OCI-LY7 (cell line): Measurements from ENCODE around the gene SLCO2B1. TPM values are rescaled to one million over a fixed set of nuclear protein-coding genes. Genes with fewer than 3 reads are reported as not detected.

Experiments used
- BruUV-seq: library from RNA; stranded (reverse); fragments of 400-500 nt; replicated peaks from 2 replicates; lab custom pipeline; 2021; lab: Mats Ljungman, UMichigan
- CTCF ChIA-PET: fragments of 300-600 bp; sonication (Branson Sonifier 250); formaldehyde crosslinking; loops from one replicate; lab custom pipeline; 2022; ENCODE audit warnings: antibody characterized with exemption; ENCODE audit not compliant: unreplicated experiment; lab: Charles Lee
- POLR2A ChIA-PET: fragments of 300-600 bp; sonication (Branson Sonifier 250); formaldehyde crosslinking; loops from one replicate; lab custom pipeline; 2022; ENCODE audit warnings: antibody characterized with exemption; lab: Charles Lee
- DNase-seq: peaks from one replicate; pipeline ENCODE4 v3.0.0-alpha.2; 2015; ENCODE audit warnings: low spot score
- H2AFZ ChIP-seq: fragments of 200-600 bp; sonication (generic), shearing (Covaris generic); 2 replicates; pipeline ENCODE4 v1.6.1; 2014; ENCODE audit warnings: mild to moderate bottlenecking, antibody characterized with exemption, low read length, moderate library complexity
- H3K27ac ChIP-seq: fragments of 200-600 bp; sonication (generic); 2 replicates; pipeline ENCODE4 v1.5.1; 2014; ENCODE audit warnings: mixed run types, low read depth, mild to moderate bottlenecking, moderate library complexity, low read length, inconsistent platforms; ENCODE audit not compliant: poor library complexity, severe bottlenecking
- H3K36me3 ChIP-seq: fragments of 200-600 bp; sonication (generic); 2 replicates; pipeline ENCODE4 v1.6.1; 2014; ENCODE audit warnings: mild to moderate bottlenecking, antibody characterized with exemption, low read length, moderate library complexity, mixed read lengths; ENCODE audit not compliant: insufficient read depth
- H3K4me1 ChIP-seq: fragments of 200-600 bp; sonication (generic); 2 replicates; pipeline ENCODE4 v1.5.1; 2014; ENCODE audit warnings: mild to moderate bottlenecking, low read length; ENCODE audit not compliant: insufficient read depth, poor library complexity, severe bottlenecking
- H3K4me2 ChIP-seq: fragments of 200-600 bp; sonication (generic); 2 replicates; pipeline ENCODE4 v1.6.1; 2014; ENCODE audit warnings: mild to moderate bottlenecking, low read length
- H3K4me3 ChIP-seq: fragments of 200-600 bp; sonication (generic); 2 replicates; pipeline ENCODE4 v1.5.1; 2014; ENCODE audit warnings: mild to moderate bottlenecking, low read depth, low read length; ENCODE audit not compliant: poor library complexity, severe bottlenecking
- H3K79me2 ChIP-seq: fragments of 200-600 bp; sonication (generic); 2 replicates; pipeline ENCODE4 v1.6.1; 2016; ENCODE audit warnings: low read depth, mild to moderate bottlenecking, low read length, moderate library complexity, mixed read lengths; ENCODE audit not compliant: insufficient read depth
- H3K9me2 ChIP-seq: fragments of 200-600 bp; sonication (generic); 2 replicates; pipeline ENCODE4 v1.6.1; 2016; ENCODE audit warnings: mild to moderate bottlenecking, low read length, mixed read lengths; ENCODE audit not compliant: insufficient read depth
- H3K9me3 ChIP-seq: fragments of 200-600 bp; sonication (generic); 2 replicates; pipeline ENCODE4 v1.6.1; 2014; ENCODE audit warnings: mild to moderate bottlenecking, mixed run types, low read length, mixed read lengths
- H4K20me1 ChIP-seq: fragments of 200-600 bp; sonication (generic); 2 replicates; pipeline ENCODE4 v1.6.1; 2014; ENCODE audit warnings: mild to moderate bottlenecking, antibody characterized with exemption, low read length, moderate library complexity, mixed read lengths; ENCODE audit not compliant: insufficient read depth
- CTCF ChIP-seq: fragments of 200-600 bp; sonication (generic); conservative IDR thresholded peaks from 2 replicates; pipeline ENCODE4 v1.5.1; 2014; ENCODE audit warnings: mild to moderate bottlenecking, antibody characterized with exemption, low read length, moderate library complexity, mixed read lengths
- EZH2phosphoT487 ChIP-seq: fragments of 200-600 bp; sonication (generic); IDR thresholded peaks from 2 replicates; pipeline ENCODE4 v1.6.1; 2018; ENCODE audit warnings: low read depth, borderline replicate concordance, mild to moderate bottlenecking, mixed run types, antibody characterized with exemption, low read length, moderate library complexity, mixed read lengths
- intact Hi-C: fragments of 100-400 bp; cut with micrococcal nuclease; formaldehyde crosslinking; loops from one replicate; pipeline ENCODE4 v1.10.0; 2022; ENCODE audit not compliant: unreplicated experiment
- total RNA-seq, 2 experiments: library from RNA; depleted of rRNA in 1 of 2; stranded (reverse); fragments of >200 nt in 1 of 2; shearing (Covaris generic) in 1 of 2; gene quantifications; 2 replicates each; pipeline ENCODE4 v1.2.3, GENCODE V29; 2014 to 2022

SLCO2B1 gene
- total RNA-seq, 2 experiments from 2014 or later: 0.03 TPM; not detected in 1

GRCh38 chr11:75214843-75215242 lies 63.9 kb downstream of the SLCO2B1 start:
- TF ChIP-seq EZH2phosphoT487 (no peak), CTCF (no peak)
- no peaks in the 10 kb centered on the region for H3K9me2 ChIP-seq
- H3K36me3 ChIP-seq: no peaks in the 10 kb centered on the region
- ChIA-PET CTCF (no interaction called here), POLR2A (no interaction called here)
- no peak overlapping the region for H3K4me2 ChIP-seq
- BruUV-seq: no TSS peak
- no peaks in the 10 kb centered on the region for H3K9me3 ChIP-seq
- H3K4me3 ChIP-seq: no peak overlapping the region
- intact Hi-C loops: no loop called here
- no peaks in the 10 kb centered on the region; the same call in 1 of the 2 replicates for H4K20me1 ChIP-seq
- H2AFZ ChIP-seq: no peak overlapping the region
- no peaks in the 10 kb centered on the region for H3K79me2 ChIP-seq
- DNase-seq: no peak
- no peak overlapping the region for H3K27ac ChIP-seq
- no peaks in the 10 kb centered on the region for H3K4me1 ChIP-seq

DNA sequence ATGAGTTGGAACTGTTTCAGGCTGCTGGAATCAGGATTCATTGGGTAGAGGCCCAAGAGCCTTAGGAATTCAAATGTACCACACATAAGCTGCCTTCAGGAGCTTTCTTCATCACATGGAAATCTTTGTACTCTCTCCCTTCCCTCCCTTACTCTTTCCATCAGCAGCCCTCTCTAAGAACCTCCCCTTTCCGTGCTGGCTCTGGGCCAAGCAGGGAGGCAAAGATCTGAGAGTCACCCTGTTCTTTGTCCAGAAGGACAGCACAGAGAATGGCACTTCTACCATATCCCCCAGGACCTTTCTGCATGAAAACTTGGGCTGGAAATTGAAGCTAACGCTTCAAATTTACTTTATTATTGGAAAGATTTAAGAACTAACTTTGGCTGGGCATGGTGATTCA lies 69.0 kb downstream of the SLCO2B1 start:
- Histone ChIP-seq H3K27ac (no peak overlapping the region), H3K9me2 (no peaks in the 10 kb centered on the region), H3K4me3 (no peak overlapping the region), H3K36me3 (no peaks in the 10 kb centered on the region), H3K9me3 (no peaks in the 10 kb centered on the region), H4K20me1 (no peaks in the 10 kb centered on the region; the same call in 1 of the 2 replicates), H3K4me2 (no peak overlapping the region), H2AFZ (no peak overlapping the region), H3K79me2 (no peaks in the 10 kb centered on the region), H3K4me1 (no peaks in the 10 kb centered on the region)
- ChIA-PET POLR2A (interaction anchor here (0.6 kb wide), 1 partner anchor 768 kb away, joined by 3 read pairs; no protein-coding TSS in a partner anchor), CTCF (no interaction called here)
- no peak for DNase-seq
- no TSS peak for BruUV-seq
- intact Hi-C loops: no loop called here
- TF ChIP-seq EZH2phosphoT487 (no peak), CTCF (no peak)

DNA sequence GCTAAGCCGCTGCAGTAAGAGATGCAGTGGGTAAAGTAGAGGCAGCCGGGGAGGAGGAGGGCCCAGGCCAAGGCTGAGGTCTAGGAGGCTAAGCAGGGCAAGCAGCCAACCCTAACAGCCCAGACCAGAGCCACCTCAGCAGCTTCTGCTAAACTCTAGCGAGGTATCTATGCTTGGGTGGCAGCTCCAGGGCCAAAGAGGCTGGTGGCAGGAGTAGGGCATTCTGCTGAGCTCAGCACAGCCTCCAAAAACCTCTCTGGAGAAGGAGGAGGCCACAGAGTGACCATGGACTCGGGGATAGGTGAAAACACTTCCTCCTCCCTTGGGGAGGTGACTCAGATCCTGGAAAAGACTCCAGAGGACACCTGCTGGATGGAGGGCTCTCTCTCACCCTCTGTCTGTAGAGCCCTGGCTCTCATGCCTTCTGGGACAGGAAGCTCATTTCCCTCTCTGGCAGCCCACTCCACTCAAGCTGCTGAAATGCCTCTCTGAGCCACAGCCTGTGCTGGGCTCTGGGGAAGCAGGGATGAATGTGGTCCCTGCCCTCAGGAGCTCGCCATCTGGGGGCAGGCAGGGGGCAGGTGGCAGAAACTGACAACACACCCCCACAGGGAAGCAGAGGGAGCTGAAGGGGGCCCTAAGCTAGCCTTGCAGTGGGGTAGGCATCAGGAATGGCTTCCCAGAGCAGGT lies 73.2 kb downstream of the SLCO2B1 start:
- H3K4me3 ChIP-seq: no peak overlapping the region
- no TSS peak for BruUV-seq
- H3K4me2 ChIP-seq: no peak overlapping the region
- ChIA-PET POLR2A (interaction anchor here (0.6 kb wide), 1 partner anchor 43 kb away, joined by 3 read pairs; no protein-coding TSS in a partner anchor), CTCF (no interaction called here)
- no peaks in the 10 kb centered on the region for H3K36me3 ChIP-seq
- H3K79me2 ChIP-seq: no peaks in the 10 kb centered on the region
- H3K27ac ChIP-seq: no peak overlapping the region
- H3K9me2 ChIP-seq: no peaks in the 10 kb centered on the region
- no peaks in the 10 kb centered on the region for H3K9me3 ChIP-seq
- no peaks in the 10 kb centered on the region for H3K4me1 ChIP-seq
- DNase-seq: no peak
- no peaks in the 10 kb centered on the region for H4K20me1 ChIP-seq
- TF ChIP-seq CTCF (no peak), EZH2phosphoT487 (no peak)
- intact Hi-C loops: no loop called here
- no peak overlapping the region for H2AFZ ChIP-seq
